Endothelial cell (in vitro differentiated cells): Measurements from ENCODE around the gene VWA8. TPM values are rescaled to one million over a fixed set of nuclear protein-coding genes. Genes with fewer than 3 reads are reported as not detected.
"Not testable (repeated sequence)": the region's sequence is repeated elsewhere in the genome, so short reads cannot be mapped to it uniquely, and the experiment has no call there.

Experiments used
- DNase-seq: peaks from one replicate; pipeline ENCODE4 v3.0.0; 2021; ENCODE audit warnings: low spot score
- H3K27ac Mint-ChIP-seq: one replicate; pipeline ENCODE4 v1.8.0; 2021; ENCODE audit warnings: mixed read lengths, inconsistent platforms; ENCODE audit not compliant: unreplicated experiment
- H3K27me3 Mint-ChIP-seq: one replicate; pipeline ENCODE4 v1.8.0; 2021; ENCODE audit warnings: mild to moderate bottlenecking, moderate library complexity, mixed read lengths, inconsistent platforms; ENCODE audit not compliant: unreplicated experiment
- H3K36me3 Mint-ChIP-seq: one replicate; pipeline ENCODE4 v1.8.0; 2021; ENCODE audit warnings: mild to moderate bottlenecking, low read depth, mixed read lengths, inconsistent platforms; ENCODE audit not compliant: unreplicated experiment
- H3K4me1 Mint-ChIP-seq: one replicate; pipeline ENCODE4 v1.8.0; 2021; ENCODE audit warnings: mild to moderate bottlenecking, mixed read lengths, inconsistent platforms; ENCODE audit not compliant: unreplicated experiment
- H3K4me3 Mint-ChIP-seq: one replicate; pipeline ENCODE4 v1.8.0; 2021; ENCODE audit warnings: mild to moderate bottlenecking, mixed read lengths, inconsistent platforms; ENCODE audit not compliant: unreplicated experiment
- H3K9me3 Mint-ChIP-seq: one replicate; pipeline ENCODE4 v1.8.0; 2021; ENCODE audit warnings: mixed read lengths, inconsistent platforms; ENCODE audit not compliant: unreplicated experiment
- CTCF ChIP-seq: fragments of 200-600 bp; sonication (generic); IDR thresholded peaks from one replicate; pipeline ENCODE4 v1.5.0; 2021; ENCODE audit warnings: antibody characterized with exemption; ENCODE audit not compliant: unreplicated experiment
- total RNA-seq: library from RNA; stranded (reverse); fragmentation: NEBNext Ultra II Directional; extraction: Animal tissue kit (Norgen Biotek cat#: 25700); gene quantifications from one replicate; pipeline ENCODE4 v1.2.1, GENCODE V29; 2021; ENCODE audit not compliant: unreplicated experiment

VWA8 gene
- total RNA-seq, 1 donor from 2014 or later: 8.2 TPM

- Mint-ChIP-seq H3K9me3 (no peaks in the 10 kb centered on the region), H3K4me3 (no peak overlapping the region), H3K36me3 (peaks cover 3% of the 10 kb centered on the region), H3K4me1 (peaks cover 20% of the 10 kb centered on the region), H3K27ac (no peak overlapping the region), H3K27me3 (no peaks in the 10 kb centered on the region)
- peak; percentile 33 for DNase-seq
- peak; percentile 53 for TF ChIP-seq CTCF
Measured at GRCh38 chr13:41652735-41653361, 308.1 kb downstream of the VWA8 start.

- Mint-ChIP-seq H3K4me3 (no peak overlapping the region), H3K9me3 (no peaks in the 10 kb centered on the region), H3K36me3 (no peaks in the 10 kb centered on the region), H3K27ac (no peak overlapping the region), H3K27me3 (no peaks in the 10 kb centered on the region), H3K4me1 (peaks cover 22% of the 10 kb centered on the region)
- TF ChIP-seq CTCF: no peak
- DNase-seq: no peak
Measured at GRCh38 chr13:41651413-41652058, 309.4 kb downstream of the VWA8 start.

DNA sequence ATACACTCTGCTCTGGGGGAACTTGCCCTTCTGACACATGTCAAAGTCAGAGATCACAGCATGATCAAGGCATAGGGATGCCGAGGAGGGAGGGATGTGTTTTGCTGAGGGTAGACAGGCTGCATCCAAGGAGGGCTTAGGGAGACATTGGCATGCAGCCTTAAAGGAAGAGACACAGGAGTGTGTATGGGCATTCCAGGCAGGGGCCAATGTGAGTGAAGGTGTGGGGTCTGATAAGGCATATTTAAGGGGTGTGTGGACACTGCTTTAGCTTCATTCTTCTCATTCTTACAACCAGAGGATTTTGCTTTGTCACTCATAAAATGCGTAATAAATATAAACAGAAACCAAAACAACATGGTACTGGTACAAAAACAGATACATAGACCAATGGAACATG lies 310.2 kb downstream of the VWA8 start:
- no peaks in the 10 kb centered on the region for H3K9me3 Mint-ChIP-seq
- no peaks in the 10 kb centered on the region for H3K36me3 Mint-ChIP-seq
- no peak for TF ChIP-seq CTCF
- no peaks in the 10 kb centered on the region for H3K27me3 Mint-ChIP-seq
- H3K27ac Mint-ChIP-seq: no peak overlapping the region
- no peak for DNase-seq
- H3K4me3 Mint-ChIP-seq: no peak overlapping the region
- H3K4me1 Mint-ChIP-seq: peaks cover 22% of the 10 kb centered on the region

DNA sequence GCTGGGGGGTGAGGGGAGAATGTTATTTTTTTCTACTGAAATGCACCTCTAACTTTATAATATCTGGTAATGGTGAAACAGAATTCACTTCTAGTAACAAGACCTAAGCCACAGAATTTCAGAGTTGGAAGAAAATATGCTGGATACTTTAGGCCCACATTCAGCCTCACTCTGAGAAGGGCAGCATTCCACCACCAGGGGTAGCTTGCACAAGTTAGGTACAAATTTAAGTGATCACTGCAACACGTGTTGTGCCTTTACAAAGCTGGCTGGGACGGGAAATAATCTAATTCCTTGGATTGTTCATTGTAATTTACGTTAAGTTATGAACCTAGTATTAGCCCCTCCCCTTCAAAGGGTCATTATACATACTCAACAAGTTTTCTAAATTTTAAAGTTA lies 311.2 kb downstream of the VWA8 start:
- peaks cover 25% of the 10 kb centered on the region for H3K4me1 Mint-ChIP-seq
- TF ChIP-seq CTCF: peak; percentile 67
- H3K36me3 Mint-ChIP-seq: no peaks in the 10 kb centered on the region
- no peaks in the 10 kb centered on the region for H3K27me3 Mint-ChIP-seq
- no peak overlapping the region for H3K4me3 Mint-ChIP-seq
- no peaks in the 10 kb centered on the region for H3K9me3 Mint-ChIP-seq
- peak overlapping the region; percentile 27 for H3K27ac Mint-ChIP-seq
- peak; percentile 30 for DNase-seq

DNA sequence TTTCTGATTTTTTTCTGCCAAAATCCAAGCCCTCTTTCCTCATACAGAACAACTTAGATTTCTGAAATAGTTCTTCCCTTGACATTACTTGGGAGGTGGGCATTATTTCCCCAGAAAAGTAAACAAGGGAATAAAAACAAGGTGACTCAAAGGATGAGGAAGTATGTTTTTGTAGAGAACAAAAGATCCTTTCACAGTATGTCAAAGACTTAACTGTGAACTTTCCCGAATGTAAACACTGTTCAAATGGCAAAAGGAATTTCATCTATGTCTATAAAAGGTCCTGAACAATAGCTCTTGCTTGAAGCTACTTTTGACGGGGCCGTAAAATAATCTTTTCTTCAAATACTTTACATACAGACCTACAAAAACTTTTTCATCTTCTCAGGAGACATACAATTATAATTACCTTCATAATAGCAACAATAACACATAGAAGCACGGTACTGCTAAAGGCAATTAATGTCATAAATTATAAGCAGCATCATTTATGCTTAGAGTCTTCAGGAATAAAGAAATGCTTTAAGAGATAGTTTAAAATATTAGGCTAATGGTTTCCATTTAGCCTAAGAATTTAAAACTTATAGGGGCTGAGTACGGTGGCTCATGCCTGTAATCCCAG lies 312.5 kb downstream of the VWA8 start:
- H3K27me3 Mint-ChIP-seq: no peaks in the 10 kb centered on the region
- no peaks in the 10 kb centered on the region for H3K9me3 Mint-ChIP-seq
- H3K36me3 Mint-ChIP-seq: no peaks in the 10 kb centered on the region
- TF ChIP-seq CTCF: no peak
- peaks cover 25% of the 10 kb centered on the region for H3K4me1 Mint-ChIP-seq
- H3K4me3 Mint-ChIP-seq: no peak overlapping the region
- no peak for DNase-seq
- H3K27ac Mint-ChIP-seq: peak overlapping the region; percentile 93

DNA sequence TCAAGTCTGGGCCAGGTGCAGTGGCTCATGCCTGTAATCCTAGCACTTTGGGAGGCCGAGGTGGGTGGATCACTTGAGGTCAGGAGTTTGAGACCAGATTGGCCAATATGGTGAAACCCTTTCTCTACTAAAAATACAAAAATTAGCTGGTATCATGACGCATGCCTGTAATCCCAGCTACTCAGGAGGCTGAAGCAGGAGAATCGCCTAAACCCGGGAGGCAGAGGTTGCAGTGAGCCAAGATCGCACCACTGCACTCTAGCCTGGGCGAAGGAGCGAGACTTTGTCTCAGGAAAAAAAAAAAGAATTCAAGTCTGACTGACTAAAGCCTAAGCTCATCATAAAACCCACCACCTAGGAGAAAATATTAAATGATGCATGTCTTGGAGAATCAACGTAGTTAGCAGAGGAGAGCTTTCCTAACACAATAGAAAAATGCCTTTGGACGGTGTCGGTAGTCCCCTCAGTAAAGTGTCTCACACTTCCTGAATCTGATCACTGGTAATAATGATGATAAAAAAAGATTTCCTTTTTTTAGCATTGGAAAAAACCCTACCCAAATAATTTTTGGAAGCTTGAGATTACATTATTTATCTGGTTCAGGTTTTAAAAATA lies 313.1 kb downstream of the VWA8 start:
- H3K27me3 Mint-ChIP-seq, H3K4me3 Mint-ChIP-seq: not testable (repeated sequence)
- H3K27ac Mint-ChIP-seq: peak overlapping the region; percentile 93

More for the DNA sequence above, 313.1 kb downstream of the VWA8 start:
- H3K36me3 Mint-ChIP-seq, H3K9me3 Mint-ChIP-seq, DNase-seq: not testable (repeated sequence)
- H3K4me1 Mint-ChIP-seq: peaks cover 25% of the 10 kb centered on the region
